ENCODE measurements around the gene SSTR4. TPM values are rescaled to one million over a fixed set of nuclear protein-coding genes. Genes with fewer than 3 reads are reported as not detected.

Gene SSTR4
- total and polyA plus RNA-seq, 9 of the 15 experiments (the other 6 are each of a cell fraction or from before 2014, with no cell fraction given), result not detected

DNA sequence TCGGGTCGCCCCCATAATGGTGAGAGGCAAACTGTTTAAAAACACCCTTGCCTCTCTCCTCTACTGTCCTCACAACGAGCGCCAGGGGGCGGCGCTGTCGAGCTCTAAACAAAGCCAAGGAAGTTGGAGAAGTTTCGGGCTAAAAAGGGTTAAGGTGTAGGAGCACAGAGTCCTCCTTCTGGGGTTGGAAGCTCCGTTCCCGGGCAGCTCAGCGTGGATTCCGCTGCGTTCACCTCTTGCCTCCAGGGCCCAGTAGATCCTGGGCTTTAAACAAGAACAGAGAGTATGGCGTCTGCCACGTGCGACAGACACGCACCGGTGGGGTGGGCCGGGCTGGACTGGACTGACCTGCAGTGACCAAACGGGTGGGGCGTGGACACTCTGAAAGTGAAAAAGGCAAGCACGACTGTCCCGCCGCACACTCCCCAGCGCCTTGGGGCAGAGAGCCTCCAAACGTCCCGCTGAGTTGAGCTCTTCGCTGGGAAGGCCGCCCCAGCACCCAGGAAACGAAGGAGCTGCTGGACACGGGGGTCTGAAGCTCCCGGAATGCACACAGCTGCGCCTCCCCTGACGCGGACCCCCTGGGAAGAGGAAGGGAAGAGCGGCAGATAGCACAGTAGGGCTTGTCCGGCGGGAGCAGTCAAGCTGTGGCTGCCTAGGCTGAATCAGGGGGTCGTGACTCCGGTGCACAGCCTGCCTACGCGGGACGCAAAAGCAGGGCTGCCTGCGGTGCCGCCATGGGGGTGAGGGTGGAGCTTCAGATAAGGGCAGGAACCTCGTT is 15.9 kb downstream of the SSTR4 start (continued):
- peak; percentile 93 for TF ChIP-seq EP400 (IDR thresholded peaks at IDR 0.05)
- peak in 1 of 2 experiments; percentile 44; a peak in 1 of 4 replicates for TF ChIP-seq TEAD1 (CRISPR knock-in tag; IDR thresholded peaks at IDR 0.05)
- peak; percentile 24; the same call in 1 of the 2 replicates for TF ChIP-seq CREM (IDR thresholded peaks at IDR 0.05; ENCODE audit: low read depth)
- peak; percentile 62; the same call in 1 of the 2 replicates for TF ChIP-seq SMAD4 (CRISPR knock-in tag; conservative IDR thresholded peaks at IDR 0.05)
- peak; percentile 84 for TF ChIP-seq POLR2G (IDR thresholded peaks at IDR 0.05; ENCODE audit: low read depth, low read length)
- TF ChIP-seq, protein P1, sequence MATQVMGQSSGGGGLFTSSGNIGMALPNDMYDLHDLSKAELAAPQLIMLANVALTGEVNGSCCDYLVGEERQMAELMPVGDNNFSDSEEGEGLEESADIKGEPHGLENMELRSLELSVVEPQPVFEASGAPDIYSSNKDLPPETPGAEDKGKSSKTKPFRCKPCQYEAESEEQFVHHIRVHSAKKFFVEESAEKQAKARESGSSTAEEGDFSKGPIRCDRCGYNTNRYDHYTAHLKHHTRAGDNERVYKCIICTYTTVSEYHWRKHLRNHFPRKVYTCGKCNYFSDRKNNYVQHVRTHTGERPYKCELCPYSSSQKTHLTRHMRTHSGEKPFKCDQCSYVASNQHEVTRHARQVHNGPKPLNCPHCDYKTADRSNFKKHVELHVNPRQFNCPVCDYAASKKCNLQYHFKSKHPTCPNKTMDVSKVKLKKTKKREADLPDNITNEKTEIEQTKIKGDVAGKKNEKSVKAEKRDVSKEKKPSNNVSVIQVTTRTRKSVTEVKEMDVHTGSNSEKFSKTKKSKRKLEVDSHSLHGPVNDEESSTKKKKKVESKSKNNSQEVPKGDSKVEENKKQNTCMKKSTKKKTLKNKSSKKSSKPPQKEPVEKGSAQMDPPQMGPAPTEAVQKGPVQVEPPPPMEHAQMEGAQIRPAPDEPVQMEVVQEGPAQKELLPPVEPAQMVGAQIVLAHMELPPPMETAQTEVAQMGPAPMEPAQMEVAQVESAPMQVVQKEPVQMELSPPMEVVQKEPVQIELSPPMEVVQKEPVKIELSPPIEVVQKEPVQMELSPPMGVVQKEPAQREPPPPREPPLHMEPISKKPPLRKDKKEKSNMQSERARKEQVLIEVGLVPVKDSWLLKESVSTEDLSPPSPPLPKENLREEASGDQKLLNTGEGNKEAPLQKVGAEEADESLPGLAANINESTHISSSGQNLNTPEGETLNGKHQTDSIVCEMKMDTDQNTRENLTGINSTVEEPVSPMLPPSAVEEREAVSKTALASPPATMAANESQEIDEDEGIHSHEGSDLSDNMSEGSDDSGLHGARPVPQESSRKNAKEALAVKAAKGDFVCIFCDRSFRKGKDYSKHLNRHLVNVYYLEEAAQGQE (IDR thresholded peaks at IDR 0.05; ENCODE audit: borderline replicate concordance), result peak; percentile 86
- TF ChIP-seq, protein P1 (CRISPR knock-in tag; IDR thresholded peaks at IDR 0.05; ENCODE audit: low read depth), result no peak
- TF ChIP-seq ZBTB7A (IDR thresholded peaks at IDR 0.05; ENCODE audit: borderline replicate concordance, control insufficient read depth, low read depth, low read length), result 0 out of 2 replicates have a peak, but pooled peaks have one; percentile 49
- TF ChIP-seq, protein P2, sequence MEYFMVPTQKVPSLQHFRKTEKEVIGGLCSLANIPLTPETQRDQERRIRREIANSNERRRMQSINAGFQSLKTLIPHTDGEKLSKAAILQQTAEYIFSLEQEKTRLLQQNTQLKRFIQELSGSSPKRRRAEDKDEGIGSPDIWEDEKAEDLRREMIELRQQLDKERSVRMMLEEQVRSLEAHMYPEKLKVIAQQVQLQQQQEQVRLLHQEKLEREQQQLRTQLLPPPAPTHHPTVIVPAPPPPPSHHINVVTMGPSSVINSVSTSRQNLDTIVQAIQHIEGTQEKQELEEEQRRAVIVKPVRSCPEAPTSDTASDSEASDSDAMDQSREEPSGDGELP (CRISPR knock-in tag; IDR thresholded peaks at IDR 0.05; ENCODE audit: borderline replicate concordance), result peak; percentile 9; the same call in 1 of the 2 replicates
- TF ChIP-seq, protein P3, sequence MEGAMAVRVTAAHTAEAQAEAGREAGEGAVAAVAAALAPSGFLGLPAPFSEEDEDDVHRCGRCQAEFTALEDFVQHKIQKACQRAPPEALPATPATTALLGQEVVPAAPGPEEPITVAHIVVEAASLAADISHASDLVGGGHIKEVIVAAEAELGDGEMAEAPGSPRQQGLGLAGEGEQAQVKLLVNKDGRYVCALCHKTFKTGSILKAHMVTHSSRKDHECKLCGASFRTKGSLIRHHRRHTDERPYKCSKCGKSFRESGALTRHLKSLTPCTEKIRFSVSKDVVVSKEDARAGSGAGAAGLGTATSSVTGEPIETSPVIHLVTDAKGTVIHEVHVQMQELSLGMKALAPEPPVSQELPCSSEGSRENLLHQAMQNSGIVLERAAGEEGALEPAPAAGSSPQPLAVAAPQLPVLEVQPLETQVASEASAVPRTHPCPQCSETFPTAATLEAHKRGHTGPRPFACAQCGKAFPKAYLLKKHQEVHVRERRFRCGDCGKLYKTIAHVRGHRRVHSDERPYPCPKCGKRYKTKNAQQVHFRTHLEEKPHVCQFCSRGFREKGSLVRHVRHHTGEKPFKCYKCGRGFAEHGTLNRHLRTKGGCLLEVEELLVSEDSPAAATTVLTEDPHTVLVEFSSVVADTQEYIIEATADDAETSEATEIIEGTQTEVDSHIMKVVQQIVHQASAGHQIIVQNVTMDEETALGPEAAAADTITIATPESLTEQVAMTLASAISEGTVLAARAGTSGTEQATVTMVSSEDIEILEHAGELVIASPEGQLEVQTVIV (CRISPR knock-in tag; IDR thresholded peaks at IDR 0.05; ENCODE audit: borderline replicate concordance), result no peak
